Fibroblast of skin of back (primary cell): ENCODE measurements around the gene B3GALNT1. TPM values are rescaled to one million over a fixed set of nuclear protein-coding genes. Genes with fewer than 3 reads are reported as not detected.

Experiments
- DNase-seq: peaks from one replicate; pipeline ENCODE4 v3.0.0-alpha.2; 2013
- polyA plus RNA-seq, 2 experiments: library from polyadenylated mRNA; unstranded; fragments of 120-200 nt; gene quantifications; one replicate each; pipeline ENCODE4 v1.2.1, GENCODE V29; 2013; ENCODE audit not compliant: insufficient read length in 2 of 2

B3GALNT1 gene, protein sequence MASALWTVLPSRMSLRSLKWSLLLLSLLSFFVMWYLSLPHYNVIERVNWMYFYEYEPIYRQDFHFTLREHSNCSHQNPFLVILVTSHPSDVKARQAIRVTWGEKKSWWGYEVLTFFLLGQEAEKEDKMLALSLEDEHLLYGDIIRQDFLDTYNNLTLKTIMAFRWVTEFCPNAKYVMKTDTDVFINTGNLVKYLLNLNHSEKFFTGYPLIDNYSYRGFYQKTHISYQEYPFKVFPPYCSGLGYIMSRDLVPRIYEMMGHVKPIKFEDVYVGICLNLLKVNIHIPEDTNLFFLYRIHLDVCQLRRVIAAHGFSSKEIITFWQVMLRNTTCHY
- 5.5 TPM for polyA plus RNA-seq (2013, experiment 1 of 2; ENCODE audit: insufficient read length)
- polyA plus RNA-seq (2013, experiment 2 of 2; ENCODE audit: insufficient read length) = 4.1 TPM

DNA sequence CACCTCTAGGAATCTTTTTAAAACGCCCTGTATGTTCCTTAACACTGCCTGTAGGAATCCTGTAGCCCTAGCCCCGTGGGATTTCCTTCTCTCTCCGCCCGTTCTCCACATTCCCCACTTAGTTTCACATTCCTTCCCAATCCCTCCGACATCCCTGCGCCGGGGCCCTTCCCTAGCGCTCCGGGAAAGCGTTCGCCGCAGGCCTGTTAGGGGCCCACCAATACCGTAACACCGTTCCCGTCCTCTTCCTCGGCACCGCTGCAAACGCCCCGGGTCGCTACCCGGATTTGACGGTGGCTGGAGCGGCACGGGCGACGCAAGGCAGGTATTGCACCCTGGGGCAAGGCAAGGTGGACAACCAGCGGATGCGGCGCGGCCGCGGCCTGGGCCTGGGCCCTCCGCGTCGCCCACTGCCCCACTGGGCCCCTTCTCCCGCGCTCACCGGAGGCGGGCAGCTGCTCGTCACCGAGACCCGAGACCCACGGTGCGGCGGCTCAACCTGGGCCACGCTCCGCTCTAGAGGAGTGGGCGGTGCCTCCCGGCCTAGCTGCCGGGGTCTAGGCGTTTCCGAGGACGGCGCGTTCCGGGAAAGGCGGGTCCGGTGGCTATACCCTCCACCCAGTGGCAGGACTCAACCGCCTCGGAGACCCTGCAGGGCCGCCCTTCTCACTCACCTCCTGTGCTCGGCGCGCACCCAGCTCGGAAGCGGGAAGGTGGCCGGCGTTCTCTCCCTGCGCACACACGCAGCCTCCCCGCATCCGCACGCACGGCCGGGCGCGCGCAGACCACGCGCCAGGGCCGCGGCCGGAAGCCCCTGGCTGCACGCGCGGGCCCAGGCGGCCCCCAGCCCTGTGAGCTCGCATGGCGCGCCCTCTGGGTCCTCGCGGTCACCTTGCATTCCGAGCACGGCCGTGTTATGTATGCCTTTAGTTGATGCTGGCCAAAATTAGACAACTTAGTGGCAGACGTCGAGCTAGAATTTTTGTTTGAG is at the start of gene B3GALNT1:
Gene B3GALNT1 (minus strand): TSS at position 789 of the 991 bp plus-strand sequence. CDS start 18,595 bp downstream, outside the sequence.
- DNase-seq = peak; percentile 83

- DNase-seq = no peak
Observed at GRCh38 chr3:161153480-161153879, 48.3 kb upstream of the B3GALNT1 start.

- peak; percentile 15 for DNase-seq
Observed at GRCh38 chr3:161150001-161150525, 44.9 kb upstream of the B3GALNT1 start.

DNA sequence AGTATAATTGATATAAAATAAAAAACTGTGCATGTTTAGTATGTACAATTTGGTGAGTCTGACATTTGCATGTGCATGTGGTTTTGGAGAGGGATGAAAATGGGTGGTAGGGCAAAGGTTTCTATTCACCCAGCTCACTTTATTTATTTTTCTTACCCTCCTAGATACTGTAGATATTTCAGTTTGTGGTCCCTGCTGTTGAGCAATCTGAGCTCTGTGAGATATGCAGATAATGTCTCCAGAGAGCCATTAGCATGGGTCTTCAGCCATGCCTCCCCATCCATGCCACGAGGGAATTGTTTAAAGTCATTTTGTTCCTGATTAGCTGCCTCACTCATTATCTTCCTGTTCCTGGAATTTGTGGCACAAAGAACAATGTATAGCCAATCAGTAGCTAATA is 44.4 kb upstream of the B3GALNT1 start:
- peak; percentile 42 for DNase-seq

DNA sequence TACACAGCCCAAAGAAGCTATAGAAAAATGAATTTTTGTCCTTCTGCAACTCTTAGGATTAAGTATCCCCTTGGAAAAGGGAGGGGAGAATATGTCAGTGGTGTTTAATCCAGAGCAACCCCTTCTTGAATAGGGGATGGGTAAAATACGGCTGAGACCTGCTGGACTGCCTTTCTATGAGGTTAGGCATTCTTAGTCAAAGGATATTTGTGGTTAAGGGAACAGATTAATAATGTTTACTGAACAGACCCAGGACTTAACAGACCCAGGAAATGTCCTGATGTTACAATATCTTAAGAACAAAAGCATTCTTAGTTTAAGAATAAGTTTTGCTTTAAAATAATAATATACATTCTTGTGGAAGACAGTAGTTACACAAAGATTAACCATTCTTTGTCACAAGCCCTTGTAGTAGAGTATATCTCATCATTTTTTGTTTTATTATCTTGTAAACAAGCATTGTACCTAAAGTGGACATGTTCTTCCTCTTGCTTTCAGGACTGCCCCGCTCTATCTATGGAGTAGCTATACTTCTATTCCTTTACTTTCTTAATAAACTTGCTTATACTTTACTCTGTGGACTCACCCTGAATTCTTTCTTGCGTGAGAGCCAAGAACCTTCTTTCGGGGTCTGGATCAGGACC is 43.8 kb upstream of the B3GALNT1 start:
- peak; percentile 36 for DNase-seq

DNA sequence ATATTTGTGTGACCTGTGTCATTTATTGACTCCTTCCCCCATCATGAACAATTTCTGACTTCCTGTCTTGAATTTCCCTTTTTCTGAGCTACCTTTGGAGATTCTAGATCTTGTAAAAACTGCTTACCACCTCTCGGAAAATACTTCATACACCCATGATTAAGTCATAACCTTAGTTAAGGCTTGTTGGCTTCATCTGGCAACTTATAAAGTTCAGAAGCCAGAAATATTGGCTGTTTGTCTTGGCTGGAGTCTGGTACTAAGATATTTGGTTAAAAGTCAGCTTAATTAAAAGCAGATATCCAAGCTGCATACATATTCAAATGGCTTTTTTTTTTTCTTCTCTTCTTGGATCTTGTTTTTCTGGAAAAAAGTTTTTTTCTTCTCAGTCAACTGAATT is 37.3 kb upstream of the B3GALNT1 start:
- DNase-seq = peak; percentile 44

GRCh38 chr3:161139686-161140085 is 34.5 kb upstream of the B3GALNT1 start:
- no peak for DNase-seq

DNA sequence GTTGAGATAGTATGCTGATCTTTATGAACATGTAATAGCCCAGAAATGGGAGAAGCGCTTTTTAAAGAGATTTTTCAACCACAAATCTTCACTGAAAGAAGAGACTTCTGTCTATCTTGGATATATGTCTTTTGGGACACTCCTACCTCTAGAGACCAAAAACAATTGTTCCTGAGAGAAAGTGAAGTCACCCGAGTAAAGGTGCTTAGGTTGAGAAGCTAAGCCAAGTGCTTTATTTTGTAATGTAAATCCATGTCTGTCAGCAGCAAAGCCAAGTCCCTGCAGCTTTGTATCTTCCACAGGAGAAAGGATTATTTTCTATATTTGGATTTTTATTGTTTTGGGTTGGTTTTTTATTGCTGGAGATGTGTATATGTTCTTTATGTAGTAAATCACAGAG is 32.1 kb upstream of the B3GALNT1 start:
- DNase-seq = no peak

DNA sequence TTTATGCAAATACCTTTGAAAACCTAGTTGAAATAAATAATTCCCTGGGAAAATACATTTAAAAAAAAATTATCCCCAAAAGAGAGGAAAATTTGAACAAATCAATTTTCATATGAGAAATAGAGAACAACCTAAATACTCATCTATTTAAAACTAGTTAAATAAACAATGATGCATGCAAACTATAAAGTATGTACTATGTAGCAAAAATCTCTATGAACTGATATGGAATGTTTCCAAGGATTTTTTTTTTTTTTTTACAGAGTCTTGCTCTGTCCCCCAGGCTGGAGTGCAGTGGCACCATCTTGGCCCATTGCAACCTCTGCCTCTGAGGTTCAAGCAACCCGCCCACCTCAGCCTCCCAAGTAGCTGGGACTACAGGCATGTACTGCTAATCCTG is 27.2 kb upstream of the B3GALNT1 start:
- peak; percentile 8 for DNase-seq

DNA sequence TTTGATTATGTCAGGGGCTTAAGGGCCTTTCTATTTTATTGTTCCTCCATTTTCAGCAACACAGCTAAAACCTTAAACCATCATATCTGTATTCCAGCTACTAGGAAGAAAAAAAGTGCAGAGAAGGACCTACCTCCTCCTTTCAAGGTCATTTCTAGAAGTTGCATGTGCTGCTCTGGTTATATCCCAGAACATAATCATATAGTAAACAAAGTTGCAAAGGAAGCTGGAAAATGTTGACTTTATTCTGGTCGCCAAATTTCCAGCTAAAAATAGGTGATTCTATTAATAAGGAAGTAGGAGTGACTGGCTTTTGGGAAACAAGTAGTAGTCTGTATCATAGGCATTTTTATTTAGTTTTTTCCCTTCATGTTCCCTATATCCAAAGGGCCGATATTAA is 21.3 kb upstream of the B3GALNT1 start:
- DNase-seq = no peak

DNA sequence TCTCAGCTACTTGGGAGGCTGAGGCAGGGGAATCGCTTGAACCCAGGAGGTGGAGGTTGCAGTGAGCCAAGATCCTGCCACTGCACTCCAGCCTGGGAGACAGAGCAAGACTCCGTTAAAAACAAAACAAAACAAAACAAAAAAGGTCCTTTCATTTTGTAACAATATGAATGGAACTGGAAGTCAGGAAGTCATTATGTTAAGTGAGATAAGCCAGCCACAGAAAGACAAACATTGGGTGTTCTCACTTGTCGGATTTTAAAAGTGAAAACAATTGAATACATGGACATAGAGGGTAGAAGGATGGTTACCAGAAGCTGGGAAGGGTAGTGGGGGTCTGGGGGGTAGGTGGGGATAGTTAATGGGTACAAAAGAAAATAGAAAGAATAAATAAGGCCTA is 12.5 kb upstream of the B3GALNT1 start:
- DNase-seq = no peak

- DNase-seq = peak; percentile 70
Observed at GRCh38 chr3:161108840-161109239, 3.7 kb upstream of the B3GALNT1 start.

DNA sequence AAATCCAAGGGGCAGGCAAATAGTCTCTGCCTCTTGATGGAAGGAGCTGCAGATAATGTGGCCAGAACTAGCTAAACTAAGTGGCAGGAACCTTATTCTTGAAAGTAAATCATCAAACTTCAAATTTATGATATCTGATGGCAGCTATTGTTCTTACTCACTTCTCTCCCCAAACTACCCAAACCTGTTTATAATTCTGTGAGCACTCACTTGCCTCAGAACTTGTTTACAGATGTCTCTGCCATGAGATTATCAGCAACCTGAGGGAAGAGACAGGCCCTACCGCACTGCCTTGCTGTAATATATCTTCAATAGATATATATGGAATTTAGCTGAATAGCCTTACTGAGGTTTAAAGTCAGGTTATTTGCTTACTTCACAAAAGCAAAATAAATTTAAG is 2.2 kb upstream of the B3GALNT1 start:
- no peak for DNase-seq

- no peak for DNase-seq
Observed at GRCh38 chr3:161103776-161104385, 1.3 kb downstream of the B3GALNT1 start.

DNA sequence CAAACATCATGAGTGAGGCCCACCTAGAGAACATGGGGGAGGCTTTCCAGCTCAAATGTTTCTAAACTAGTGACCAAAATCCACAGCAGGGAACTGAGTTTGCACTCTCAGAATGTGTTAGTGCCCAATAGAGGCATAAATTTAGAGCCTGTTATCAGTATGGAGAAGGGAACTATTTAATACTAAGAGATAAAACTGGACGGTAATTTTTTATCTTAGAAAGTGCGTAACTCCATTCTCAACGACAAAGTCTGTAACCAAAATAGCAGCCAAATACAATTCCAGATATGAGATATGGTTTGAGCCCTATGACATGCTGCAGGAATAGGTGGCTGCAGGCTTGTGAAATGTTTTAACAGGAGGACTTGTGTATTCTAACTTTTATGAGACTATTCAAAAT is 3.5 kb downstream of the B3GALNT1 start:
- DNase-seq = no peak

DNA sequence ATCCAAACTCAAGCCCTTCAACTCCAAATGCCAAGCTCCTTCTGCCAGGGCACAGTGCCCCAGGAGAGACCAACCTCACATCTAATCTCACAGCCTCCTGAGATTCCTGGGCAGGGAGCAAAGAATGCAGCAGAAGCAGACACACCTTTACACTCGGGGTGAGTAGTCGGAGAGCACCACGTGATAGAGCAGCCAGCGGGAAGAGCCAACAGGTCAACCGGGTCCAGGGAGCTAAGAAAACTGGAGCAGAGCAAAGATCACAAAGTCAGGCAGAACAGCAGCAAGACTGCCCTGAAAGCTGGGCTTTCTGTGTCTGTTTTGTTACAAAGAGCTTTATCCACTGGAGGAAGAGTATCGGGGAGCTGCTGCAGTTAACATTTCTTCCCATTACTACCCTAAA is 4.2 kb downstream of the B3GALNT1 start:
- no peak for DNase-seq

GRCh38 chr3:161096771-161097367 is 8.3 kb downstream of the B3GALNT1 start:
- DNase-seq = no peak

DNA sequence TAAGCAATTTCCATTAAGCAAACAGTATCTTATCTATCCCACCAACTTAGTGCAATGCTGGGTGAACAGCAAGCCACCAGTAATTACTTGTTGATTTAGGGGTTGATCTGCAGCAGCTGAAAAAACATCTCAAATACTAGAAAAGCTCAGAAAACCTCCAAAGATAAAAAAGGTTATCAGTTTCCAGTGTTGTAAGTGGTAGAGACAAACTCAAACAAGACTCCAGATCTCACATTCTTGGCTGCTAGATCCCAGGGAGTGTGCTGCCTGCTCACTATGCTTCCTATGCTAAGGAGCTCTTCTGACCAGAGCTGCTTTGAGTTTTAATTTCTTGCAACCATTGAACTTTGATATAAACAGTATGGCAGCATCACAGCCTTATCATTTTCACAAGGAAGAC is 11.3 kb downstream of the B3GALNT1 start:
- no peak for DNase-seq

GRCh38 chr3:161084277-161084676 is 20.9 kb downstream of the B3GALNT1 start:
- DNase-seq = no peak

DNA sequence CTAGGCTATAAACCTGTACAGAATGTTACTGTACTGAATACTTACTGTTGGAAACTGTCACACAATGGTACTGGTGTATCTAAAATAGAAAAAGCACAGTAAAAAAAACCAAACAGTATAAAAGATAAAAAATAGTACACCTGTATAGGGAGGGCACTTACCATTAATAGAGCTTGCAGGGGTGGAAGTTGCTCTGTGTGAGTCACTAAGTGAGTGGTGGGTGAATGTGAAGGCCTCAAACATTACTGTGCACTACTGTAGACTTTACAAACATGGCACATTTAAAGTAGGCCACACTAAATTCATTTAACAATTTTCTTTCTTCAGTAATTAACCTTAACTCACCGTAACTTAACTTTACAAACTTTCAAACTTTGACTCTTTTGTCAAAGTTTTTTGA is 22.0 kb downstream of the B3GALNT1 start:
- no peak for DNase-seq

DNA sequence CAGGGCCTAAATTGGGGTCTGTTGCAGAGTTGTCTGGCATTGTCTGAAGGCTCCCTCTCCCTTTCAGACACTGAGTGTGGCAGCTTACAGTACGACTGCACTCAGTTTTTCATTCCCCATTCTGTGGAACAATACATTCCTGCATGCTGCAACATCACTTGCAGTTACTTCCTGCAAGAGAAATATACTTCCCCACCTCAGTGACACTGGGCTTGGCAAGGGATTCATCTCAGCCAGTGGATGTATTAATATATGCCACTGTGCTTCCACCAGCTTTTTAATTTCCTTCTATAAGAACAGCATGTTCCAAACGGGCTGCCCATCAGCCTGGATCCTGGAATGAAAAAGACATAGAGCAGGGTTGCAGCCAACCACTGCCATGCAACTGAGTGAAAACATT is 23.1 kb downstream of the B3GALNT1 start:
- no peak for DNase-seq

DNA sequence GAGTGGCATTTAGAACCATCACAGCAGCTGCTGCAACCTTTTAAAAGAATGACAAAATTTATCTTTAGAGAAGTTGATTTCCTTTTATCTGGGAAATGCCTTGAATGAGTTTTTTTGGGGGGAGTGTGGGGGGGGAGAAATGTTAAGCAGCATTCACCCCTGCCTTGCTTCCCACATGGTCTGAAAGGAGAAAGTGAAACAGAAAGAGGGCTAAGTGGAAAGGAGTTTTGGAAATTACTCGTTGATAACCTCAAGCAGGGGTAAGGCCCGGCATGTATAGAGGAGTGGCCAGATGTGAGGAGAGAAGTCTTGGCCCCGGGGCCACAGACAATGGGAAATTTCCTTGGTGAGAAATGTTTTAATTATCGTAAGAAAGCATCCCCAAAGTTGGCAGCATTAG is 23.5 kb downstream of the B3GALNT1 start:
- DNase-seq = no peak
